Measurements from ENCODE around the gene RALGAPA2.

- TF ChIP-seq CTCF (IDR thresholded peaks at IDR 0.05) (no peak), POLR2A (IDR thresholded peaks at IDR 0.05) (no peak)
These were observed 166.0 kb downstream of the RALGAPA2 start for GRCh38 chr20:20546402-20546801.

Measured in thyroid gland (tissue), 4 donors.